Peyer's patch (tissue), 4 donors: ENCODE results near the gene LPAR1. TPM values are rescaled to one million over a fixed set of nuclear protein-coding genes. Genes with fewer than 3 reads are reported as not detected.
"Not testable (repeated sequence)": the region's sequence is repeated elsewhere in the genome, so short reads cannot be mapped to it uniquely, and the experiment has no call there.

Experiments used
- DNase-seq, 3 donors: peaks; one replicate each; pipeline ENCODE4 v3.0.0-alpha.2; 2017 to 2019
- H3K27ac ChIP-seq, 4 donors: fragments of 200-600 bp; sonication (generic); one replicate each; pipeline ENCODE4 v1.5.1; 2016 to 2019
- H3K27me3 ChIP-seq, 2 donors: fragments of 200-600 bp; sonication (generic); one replicate each; pipeline ENCODE4 v1.5.1; 2019
- H3K36me3 ChIP-seq, 3 donors: fragments of 200-600 bp; sonication (generic); one replicate each; pipeline ENCODE4 v1.5.1; 2016 to 2019
- H3K4me1 ChIP-seq, 4 donors: fragments of 200-600 bp; sonication (generic); one replicate each; pipeline ENCODE4 v1.5.1; 2016 to 2019
- H3K4me3 ChIP-seq, 4 donors: fragments of 200-600 bp; sonication (generic); 1 replicate in 3 of 4; 2 replicates in 1 of 4; pipeline ENCODE4 v1.5.1; 2016 to 2019; ENCODE audit warnings: mild to moderate bottlenecking in 1 of 4
- H3K9me3 ChIP-seq, 4 donors: fragments of 200-600 bp; sonication (generic); one replicate each; pipeline ENCODE4 v1.5.1; 2016 to 2019; ENCODE audit warnings: mild to moderate bottlenecking in 1 of 4
- CTCF ChIP-seq, 6 experiments: fragments of 450-650 bp in 4 of 6; fragments of 200-600 bp in 2 of 6; sonication (generic) in 1 of 6; IDR thresholded peaks; one replicate each; pipeline ENCODE4 v1.5.1; 2017 to 2019; ENCODE audit warnings: antibody characterized with exemption in 6 of 6, mild to moderate bottlenecking in 3 of 6, moderate library complexity in 1 of 6
- POLR2A ChIP-seq, 2 donors: fragments of 450-650 bp; IDR thresholded peaks; one replicate each; pipeline ENCODE4 v1.5.1; 2017; ENCODE audit warnings: antibody characterized with exemption in 2 of 2, mild to moderate bottlenecking in 2 of 2, moderate library complexity in 2 of 2
- total RNA-seq, 4 donors: library from RNA; depleted of rRNA; stranded (reverse); fragments of >200 nt; gene quantifications; one replicate each; pipeline ENCODE4 v1.1.0, GENCODE V29; 2016

Gene LPAR1
- total RNA-seq, 4 donors from 2014 or later: 25.0 to 56.1 (median 31.9) TPM

DNA sequence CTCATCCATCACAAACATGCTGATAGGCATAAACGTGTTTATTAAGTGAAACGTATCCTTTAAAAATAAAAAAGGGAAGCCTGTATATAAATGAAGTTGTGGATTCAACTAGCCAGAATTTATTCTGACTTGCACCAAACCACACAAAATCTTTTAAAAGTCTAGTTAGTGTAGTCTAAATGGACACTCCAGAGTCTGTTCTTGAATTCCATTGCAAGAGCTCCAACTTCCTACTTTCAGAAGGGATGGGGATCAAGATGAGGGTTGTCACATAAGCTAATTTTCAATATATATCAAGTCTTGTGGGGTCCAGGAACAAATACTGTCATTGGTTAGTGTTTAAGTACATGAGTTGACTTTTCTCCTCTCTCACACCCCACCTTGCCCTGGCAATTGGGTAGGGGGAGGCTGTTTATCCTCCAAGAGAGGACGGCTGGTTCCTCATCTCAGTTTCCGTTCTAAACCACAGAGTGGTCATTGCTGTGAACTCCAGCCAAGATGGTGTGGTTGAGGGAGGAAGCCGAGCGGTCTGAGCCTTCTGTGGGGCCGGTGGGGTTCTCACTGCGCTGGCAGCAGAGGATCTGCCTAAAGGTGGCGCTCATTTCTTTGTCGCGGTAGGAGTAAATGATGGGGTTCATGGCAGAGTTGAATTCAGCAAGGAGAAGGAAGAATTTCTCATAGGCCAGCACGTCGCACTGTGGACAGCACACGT lies 163.2 kb downstream of the LPAR1 start:
- Histone ChIP-seq H3K27ac (no peak overlapping the region), H3K27me3 (no peaks in the 10 kb centered on the region), H3K4me1 (no peaks in the 10 kb centered on the region), H3K4me3 (no peak overlapping the region), H3K36me3 (no peaks in the 10 kb centered on the region), H3K9me3 (no peaks in the 10 kb centered on the region)
- DNase-seq: peak in 1 of 3 donors; percentile 58
- peak in 1 of 6 experiments; percentile 5 for TF ChIP-seq CTCF (IDR thresholded peaks at IDR 0.05)
- TF ChIP-seq POLR2A (IDR thresholded peaks at IDR 0.05): no peak

DNA sequence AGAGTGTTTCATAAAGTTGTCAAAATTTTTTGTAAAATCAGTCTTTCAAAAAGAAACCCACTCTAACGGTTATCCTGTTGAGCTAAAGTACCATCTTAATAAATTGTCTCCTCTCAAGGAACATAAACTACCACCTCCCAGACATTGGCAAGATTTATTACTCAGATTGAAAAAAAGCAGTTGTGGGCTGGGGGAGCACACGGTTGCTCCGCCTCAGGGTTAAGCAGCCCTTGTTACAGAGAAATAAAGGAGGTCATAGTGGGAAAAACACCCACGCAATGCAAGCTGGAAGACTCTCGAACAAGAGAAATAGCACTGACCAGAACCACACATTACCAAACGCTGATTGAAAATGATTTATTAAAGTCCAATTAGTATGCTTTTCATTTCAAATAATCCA lies 165.3 kb downstream of the LPAR1 start:
- H3K27ac ChIP-seq: no peak overlapping the region
- DNase-seq: no peak
- H3K9me3 ChIP-seq: no peaks in the 10 kb centered on the region
- no peaks in the 10 kb centered on the region for H3K36me3 ChIP-seq
- H3K27me3 ChIP-seq: no peaks in the 10 kb centered on the region
- no peak overlapping the region for H3K4me3 ChIP-seq
- no peaks in the 10 kb centered on the region for H3K4me1 ChIP-seq
- TF ChIP-seq POLR2A (IDR thresholded peaks at IDR 0.05): no peak
- no peak for TF ChIP-seq CTCF (IDR thresholded peaks at IDR 0.05)

DNA sequence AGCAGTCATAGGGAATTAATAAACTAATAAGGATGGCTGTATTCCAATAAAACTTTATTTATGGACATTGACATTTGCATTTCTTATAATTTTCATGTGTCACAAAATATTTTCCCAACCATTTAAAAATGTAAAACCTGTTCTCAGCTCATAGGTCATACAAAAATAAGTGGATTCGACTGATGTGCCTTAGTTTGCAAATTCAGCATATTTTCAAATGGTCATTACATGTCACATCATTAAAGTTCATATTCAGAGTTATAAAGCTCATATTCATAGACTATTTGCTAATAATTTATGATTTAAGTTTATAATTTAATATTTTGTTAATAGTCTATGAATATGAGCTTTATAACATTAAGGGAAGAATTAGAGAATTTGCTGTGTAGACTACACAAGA lies 166.5 kb downstream of the LPAR1 start:
- TF ChIP-seq CTCF (IDR thresholded peaks at IDR 0.05) (no peak), POLR2A (IDR thresholded peaks at IDR 0.05) (no peak)
- Histone ChIP-seq H3K9me3 (no peaks in the 10 kb centered on the region), H3K27ac (no peak overlapping the region), H3K36me3 (no peaks in the 10 kb centered on the region), H3K27me3 (no peaks in the 10 kb centered on the region), H3K4me3 (no peak overlapping the region), H3K4me1 (no peaks in the 10 kb centered on the region)
- no peak for DNase-seq

DNA sequence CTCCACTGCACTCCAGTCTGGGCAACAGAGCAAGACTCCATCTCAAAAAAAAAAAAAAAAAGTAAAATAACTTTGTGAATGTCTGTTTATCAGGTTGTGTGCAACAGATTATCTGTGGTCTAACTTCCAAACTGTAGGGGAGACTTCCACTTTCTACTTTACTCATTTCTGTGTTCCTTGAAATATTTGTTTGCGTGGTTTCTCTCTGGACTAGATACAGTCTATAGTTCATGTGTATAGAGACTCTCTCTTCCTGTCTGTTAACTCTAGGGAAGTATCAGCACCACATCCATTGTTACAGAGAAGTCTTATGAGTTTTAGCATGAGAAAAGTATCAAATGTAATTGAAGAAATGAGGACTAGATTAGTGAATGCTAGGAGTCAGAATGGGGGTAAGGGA lies 168.3 kb downstream of the LPAR1 start:
- H3K36me3 ChIP-seq: no peaks in the 10 kb centered on the region
- TF ChIP-seq CTCF (IDR thresholded peaks at IDR 0.05) (no peak), POLR2A (IDR thresholded peaks at IDR 0.05) (no peak)
- DNase-seq: no peak
- H3K27ac ChIP-seq: no peak overlapping the region
- H3K27me3 ChIP-seq: no peaks in the 10 kb centered on the region
- H3K4me3 ChIP-seq: no peak overlapping the region
- no peaks in the 10 kb centered on the region for H3K9me3 ChIP-seq
- H3K4me1 ChIP-seq: no peaks in the 10 kb centered on the region

DNA sequence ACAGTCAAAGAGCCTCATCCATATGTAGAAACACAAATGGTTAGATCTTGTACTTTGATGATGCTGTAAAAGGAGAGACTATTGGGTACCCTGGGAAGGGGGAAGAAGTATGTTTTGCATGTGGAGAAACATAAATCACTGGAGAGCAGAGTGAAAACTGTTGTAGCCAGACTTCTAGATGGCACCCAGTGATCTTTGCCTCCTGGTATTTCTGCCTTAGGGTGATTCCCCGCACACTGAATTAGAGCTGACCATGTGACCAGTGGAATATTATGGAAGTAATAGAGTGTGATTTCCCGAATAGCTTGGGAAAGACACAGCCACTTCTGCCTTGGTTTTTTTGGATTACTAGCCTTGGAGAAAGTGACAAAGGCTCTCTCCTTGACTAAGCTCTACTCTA lies 174.3 kb downstream of the LPAR1 start:
- H3K9me3 ChIP-seq: peaks cover 0 to 15% (median 0%) of the 10 kb centered on the region in 4 donors
- DNase-seq: no peak

GRCh38 chr9:110861370-110862110 lies 176.7 kb downstream of the LPAR1 start:
- H3K27me3 ChIP-seq, DNase-seq, H3K36me3 ChIP-seq, H3K27ac ChIP-seq, H3K4me3 ChIP-seq, H3K4me1 ChIP-seq: not testable (repeated sequence)
- peaks cover 0 to 15% (median 0%) of the 10 kb centered on the region in 4 donors for H3K9me3 ChIP-seq

More for the DNA sequence above, 174.3 kb downstream of the LPAR1 start:
- Histone ChIP-seq H3K36me3 (no peaks in the 10 kb centered on the region), H3K27me3 (no peaks in the 10 kb centered on the region), H3K4me1 (no peaks in the 10 kb centered on the region), H3K27ac (no peak overlapping the region), H3K4me3 (no peak overlapping the region)
- TF ChIP-seq POLR2A (IDR thresholded peaks at IDR 0.05): no peak
- TF ChIP-seq CTCF (IDR thresholded peaks at IDR 0.05): no peak
